PFSK-1 (cell line): Measurements from ENCODE around the gene SEL1L2.

Experiments
- POLR2AphosphoS5 ChIP-seq: IDR thresholded peaks from 2 replicates; pipeline ENCODE4 v1.6.1; 2012; ENCODE audit warnings: low read depth, mild to moderate bottlenecking, control low read depth, low read length, moderate library complexity
- REST ChIP-seq, 2 experiments: IDR thresholded peaks; 2 replicates each; pipeline versions ENCODE4 v1.6.1 to v1.8.0; 2011 to 2012; ENCODE audit warnings: low read depth in 2 of 2, low read length in 2 of 2, control low read depth in 1 of 2, inconsistent platforms in 1 of 2, mild to moderate bottlenecking in 1 of 2, moderate library complexity in 1 of 2; ENCODE audit not compliant: insufficient read depth in 1 of 2
- SIN3A ChIP-seq: IDR thresholded peaks from 2 replicates; pipeline ENCODE4 v1.6.1; 2012; ENCODE audit warnings: mild to moderate bottlenecking, low read length, moderate library complexity, borderline replicate concordance; ENCODE audit not compliant: insufficient read depth

GRCh38 chr20:13884803-13885202, 105.6 kb downstream of the SEL1L2 start:
- TF ChIP-seq POLR2AphosphoS5, result no peak
- TF ChIP-seq SIN3A, result no peak
- no peak for TF ChIP-seq REST (IDR thresholded peaks at IDR 0.05; ENCODE audit: insufficient read depth in 1 of 2, low read depth in 2 of 2, low read length in 2 of 2)
